PFSK-1 (cell line): ENCODE data around the gene ATP6V0B.

Experiments
- FOXP2 ChIP-seq: optimal IDR thresholded peaks from 2 replicates; pipeline ENCODE3; 2011; ENCODE audit warnings: borderline replicate concordance, control low read depth, inconsistent platforms; ENCODE audit not compliant: insufficient read depth; ENCODE audit errors: extremely low read length, extremely low read depth
- POLR2AphosphoS5 ChIP-seq: IDR thresholded peaks from 2 replicates; pipeline ENCODE4 v1.6.1; 2012; ENCODE audit warnings: low read depth, mild to moderate bottlenecking, control low read depth, low read length, moderate library complexity
- REST ChIP-seq, 2 experiments: IDR thresholded peaks; 2 replicates each; pipeline versions ENCODE4 v1.6.1 to v1.8.0; 2011 to 2012; ENCODE audit warnings: low read depth in 2 of 2, low read length in 2 of 2, control low read depth in 1 of 2, inconsistent platforms in 1 of 2, mild to moderate bottlenecking in 1 of 2, moderate library complexity in 1 of 2; ENCODE audit not compliant: insufficient read depth in 1 of 2
- SIN3A ChIP-seq: IDR thresholded peaks from 2 replicates; pipeline ENCODE4 v1.6.1; 2012; ENCODE audit warnings: mild to moderate bottlenecking, low read length, moderate library complexity, borderline replicate concordance; ENCODE audit not compliant: insufficient read depth
- TAF1 ChIP-seq: IDR thresholded peaks from 2 replicates; pipeline ENCODE4 v1.6.1; 2012; ENCODE audit warnings: low read length, control low read depth, borderline replicate concordance; ENCODE audit not compliant: insufficient read depth

Gene ATP6V0B

GRCh38 chr1:43934986-43935324, 39.8 kb upstream of the ATP6V0B start:
- TF ChIP-seq REST (IDR thresholded peaks at IDR 0.05; ENCODE audit: insufficient read depth in 1 of 2, low read depth in 2 of 2, low read length in 2 of 2) (no peak), FOXP2 (no peak), SIN3A (no peak), POLR2AphosphoS5 (no peak), TAF1 (no peak)

GRCh38 chr1:43935711-43936427, 38.9 kb upstream of the ATP6V0B start:
- TF ChIP-seq REST (IDR thresholded peaks at IDR 0.05; ENCODE audit: insufficient read depth in 1 of 2, low read depth in 2 of 2, low read length in 2 of 2) (no peak), TAF1 (no peak), FOXP2 (no peak), POLR2AphosphoS5 (no peak), SIN3A (no peak)

- TF ChIP-seq FOXP2 (no peak), REST (IDR thresholded peaks at IDR 0.05; ENCODE audit: insufficient read depth in 1 of 2, low read depth in 2 of 2, low read length in 2 of 2) (no peak), TAF1 (no peak), POLR2AphosphoS5 (no peak), SIN3A (no peak)
Observed at GRCh38 chr1:43936431-43937151, 38.2 kb upstream of the ATP6V0B start.

- no peak for TF ChIP-seq SIN3A
- no peak for TF ChIP-seq REST (IDR thresholded peaks at IDR 0.05; ENCODE audit: insufficient read depth in 1 of 2, low read depth in 2 of 2, low read length in 2 of 2)
- TF ChIP-seq FOXP2, result no peak
- TF ChIP-seq POLR2AphosphoS5, result no peak
- no peak for TF ChIP-seq TAF1
Observed at GRCh38 chr1:43937179-43937865, 37.4 kb upstream of the ATP6V0B start.
